HG03097 (cell line): ENCODE data around the gene GPBP1L1.
A peak's percentile ranks its signal among the peaks of the same experiment; 100 is the strongest.
"Not testable (repeated sequence)": the region's sequence is repeated elsewhere in the genome, so short reads cannot be mapped to it uniquely, and the experiment has no call there.

ENCODE experiments used
- ATAC-seq: cut with Tn5 transposase; IDR thresholded peaks from one replicate; pipeline ENCODE4 v1.9.1; 2021; ENCODE audit not compliant: unreplicated experiment, low FRiP score

Gene GPBP1L1

DNA sequence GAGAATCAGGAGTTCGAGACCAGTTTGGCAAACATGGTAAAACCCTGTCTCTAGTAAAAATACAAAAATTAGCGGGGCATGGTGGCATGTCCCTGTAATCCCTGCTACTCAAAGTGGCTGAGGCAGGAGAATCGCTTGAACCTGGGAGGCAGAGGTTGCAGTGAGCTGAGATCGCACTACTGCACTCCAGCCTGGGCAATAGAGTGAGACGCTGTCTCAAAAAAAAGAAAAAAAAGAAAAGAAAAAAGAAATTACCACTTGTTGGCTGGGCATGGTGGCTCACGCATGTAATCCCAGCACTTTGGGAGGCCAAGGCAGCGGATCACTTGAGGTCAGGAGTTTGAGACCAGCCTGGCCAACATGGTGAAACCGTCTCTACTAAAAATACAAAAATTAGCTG lies 89.6 kb downstream of the GPBP1L1 start:
- ATAC-seq = not testable (repeated sequence)

- ATAC-seq = no peak
Observed at GRCh38 chr1:45594412-45594811, 91.9 kb downstream of the GPBP1L1 start.

GRCh38 chr1:45589861-45590260 lies 96.5 kb downstream of the GPBP1L1 start:
- no peak for ATAC-seq

DNA sequence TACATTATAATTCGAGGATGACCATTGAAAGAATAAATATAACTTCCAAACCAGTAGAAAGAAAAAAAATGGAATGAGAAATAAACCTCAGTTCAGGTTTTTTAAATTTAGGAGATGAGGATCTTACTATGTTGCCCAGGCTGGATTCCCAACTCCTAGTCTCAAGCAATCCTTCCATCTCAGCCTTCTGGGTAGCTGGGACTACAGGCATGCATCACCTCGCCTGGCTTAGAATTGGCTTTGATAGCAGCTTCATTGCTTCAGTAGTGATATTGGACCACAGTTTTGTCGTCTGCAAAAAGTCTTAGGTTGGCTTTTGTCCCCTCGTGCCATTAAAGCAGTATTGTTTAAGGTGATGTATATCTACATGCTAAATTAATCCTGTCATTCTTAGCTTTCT lies 99.6 kb downstream of the GPBP1L1 start:
- no peak for ATAC-seq

DNA sequence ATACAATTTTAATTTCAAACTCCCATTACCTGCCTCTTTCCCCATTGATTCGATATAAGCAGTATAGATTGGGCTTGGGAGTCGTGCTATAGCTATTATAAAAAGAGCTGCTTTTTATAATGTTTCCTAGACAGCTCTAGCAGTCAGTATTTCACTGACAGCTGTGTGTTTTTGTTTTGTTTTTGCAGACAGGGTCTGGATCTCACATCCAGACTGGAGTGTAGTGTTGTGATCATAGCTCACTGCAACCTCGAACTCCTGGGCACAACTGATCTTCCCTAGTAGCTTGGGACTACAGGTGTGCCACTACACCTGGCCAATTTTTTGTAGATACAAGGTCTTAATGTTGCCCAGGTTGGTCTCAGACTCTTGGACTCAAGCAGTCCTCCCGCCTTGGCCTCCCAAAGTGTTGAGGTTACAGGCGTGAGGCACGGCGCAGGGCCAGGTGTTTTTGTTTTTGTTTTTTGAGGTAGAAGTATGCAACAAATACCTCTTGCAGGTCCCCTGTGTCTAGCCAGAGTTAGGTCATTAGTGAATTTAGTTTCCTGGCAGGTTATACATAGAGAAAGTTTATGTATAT lies 100.7 kb downstream of the GPBP1L1 start:
- ATAC-seq = no peak

DNA sequence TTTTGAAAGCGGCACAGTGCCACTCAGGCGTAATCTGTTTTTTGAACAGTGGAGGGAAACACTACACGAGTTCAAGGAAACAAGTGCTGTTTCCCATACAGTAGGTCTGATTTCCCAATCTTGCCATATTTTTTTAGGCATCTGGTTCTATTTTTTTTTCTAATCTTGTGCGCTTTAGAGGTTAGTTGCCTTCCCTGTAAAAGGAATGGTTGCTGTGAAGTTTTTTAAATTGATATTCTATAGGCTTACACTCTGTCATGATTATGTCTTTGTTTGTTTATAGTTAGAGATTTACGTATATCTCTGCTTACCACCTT lies 101.3 kb downstream of the GPBP1L1 start:
- ATAC-seq = no peak

- peak; percentile 23 for ATAC-seq
Observed at GRCh38 chr1:45584351-45585109, 101.8 kb downstream of the GPBP1L1 start.

DNA sequence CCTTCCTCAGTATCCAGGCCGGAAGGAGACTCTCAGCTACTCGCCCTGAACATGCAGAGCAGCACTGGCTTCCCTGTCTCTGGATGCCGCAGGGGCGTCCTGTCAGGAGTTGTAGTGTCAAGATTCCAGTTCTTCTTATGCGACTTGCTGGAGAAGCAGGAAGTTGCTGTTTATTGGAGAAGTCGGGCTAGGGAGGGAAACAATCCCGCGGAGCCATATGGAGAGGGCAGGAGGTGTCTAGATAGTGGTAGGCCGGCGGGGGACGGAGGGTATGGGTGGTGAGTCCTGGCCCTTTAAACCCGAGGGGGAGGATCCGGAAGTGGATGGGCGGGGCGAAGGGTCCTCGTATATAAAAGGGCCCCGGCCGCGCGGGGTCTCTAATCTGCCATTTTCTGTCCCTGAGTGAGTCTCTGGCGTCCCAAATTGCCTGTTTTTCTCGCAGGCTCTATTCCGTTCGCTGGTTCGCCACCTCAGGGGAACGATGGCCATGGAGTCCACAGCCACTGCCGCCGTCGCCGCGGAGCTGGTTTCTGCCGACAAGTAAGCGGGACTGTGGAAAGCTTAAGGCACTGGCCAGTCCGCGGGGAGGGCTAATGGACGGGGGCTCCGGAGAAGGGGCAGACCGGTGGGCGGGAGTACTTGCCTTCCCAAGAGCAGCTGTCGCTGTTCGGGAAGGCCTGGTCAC lies 102.5 kb downstream of the GPBP1L1 start, which contains the start of gene NASP:
Gene NASP, plus strand, starts transcription at position 376 of the 685 bp plus-strand sequence. Its CDS starts 106 bp downstream, at position 482.
- peak; percentile 59 for ATAC-seq

- ATAC-seq = peak; percentile 63
Observed at GRCh38 chr1:45583264-45583665, 103.1 kb downstream of the GPBP1L1 start.
